GM19468 (cell line): Measurements from ENCODE around the gene COQ2.
"Not testable (repeated sequence)": the region's sequence is repeated elsewhere in the genome, so short reads cannot be mapped to it uniquely, and the experiment has no call there.

Source experiments
- ATAC-seq: cut with Tn5 transposase; IDR thresholded peaks from one replicate; pipeline ENCODE4 v1.9.1; 2021; ENCODE audit warnings: mild to moderate bottlenecking, moderate library complexity, moderate number of reproducible peaks; ENCODE audit not compliant: unreplicated experiment; ENCODE audit errors: extremely low read depth

The COQ2 gene

DNA sequence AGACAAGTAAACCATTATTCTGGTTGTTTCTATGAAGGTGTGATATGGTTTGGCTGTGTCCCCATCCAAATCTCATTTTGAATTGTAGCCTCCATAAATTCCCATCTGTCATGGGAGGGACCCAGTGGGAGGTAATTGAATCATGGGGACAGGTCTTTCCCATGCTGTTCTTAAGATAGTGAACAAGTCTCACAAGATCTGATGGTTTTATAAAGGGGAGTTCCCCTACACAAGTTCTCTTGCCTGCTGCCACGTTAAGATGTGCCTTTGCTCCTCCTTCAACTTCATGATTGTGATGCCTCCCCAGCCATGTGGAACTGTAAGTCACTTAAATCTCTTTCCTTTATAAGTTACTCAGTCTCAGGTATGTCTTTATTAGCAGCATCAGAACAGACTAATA, 3.8 kb upstream of the COQ2 start:
- ATAC-seq, result not testable (repeated sequence)

GRCh38 chr4:83285055-83285407, 433 bp upstream of the COQ2 start:
- no peak for ATAC-seq

DNA sequence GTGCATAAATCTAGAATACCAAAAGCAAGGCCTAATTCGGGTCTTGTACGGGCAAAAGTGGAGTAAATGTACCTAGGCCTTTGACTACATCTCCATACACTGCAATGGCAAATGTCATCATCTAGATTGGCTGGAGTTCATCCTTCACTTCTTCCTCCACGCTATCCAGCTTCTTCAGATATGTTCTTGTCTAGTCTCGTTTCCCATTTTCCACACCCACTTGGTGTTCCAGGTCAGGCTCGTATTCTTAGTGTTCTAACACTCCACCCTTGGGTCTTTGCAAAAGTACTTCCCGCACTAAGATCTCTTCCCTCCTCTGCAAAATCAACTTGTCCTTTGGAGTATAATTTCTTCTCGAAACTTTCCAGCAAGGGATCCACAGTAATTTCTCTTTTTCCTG, 1.4 kb downstream of the COQ2 start:
- ATAC-seq, result no peak

DNA sequence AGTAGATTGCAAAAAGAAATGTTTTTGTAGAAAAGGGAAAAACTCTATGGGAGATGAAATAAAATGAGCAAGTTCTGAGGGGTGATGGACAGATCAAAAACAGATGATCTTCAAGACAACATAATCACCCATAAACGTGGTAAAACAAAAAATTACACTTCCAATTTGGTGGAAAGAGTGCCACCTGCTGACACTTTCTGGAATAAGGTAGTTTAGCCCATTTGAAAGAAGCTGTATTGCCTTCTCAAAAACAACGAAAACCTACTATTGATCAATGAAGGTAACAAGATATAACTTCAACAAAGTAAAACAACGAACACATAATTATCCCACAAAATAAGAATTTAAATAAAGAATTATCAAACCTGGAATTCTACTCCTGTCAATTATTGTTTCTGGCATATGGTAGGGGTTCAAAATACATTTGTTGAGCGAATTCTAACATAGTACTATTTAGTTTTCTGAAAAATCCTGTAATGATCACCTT, 2.5 kb downstream of the COQ2 start:
- no peak for ATAC-seq

GRCh38 chr4:83281307-83281706, 3.3 kb downstream of the COQ2 start:
- ATAC-seq, result no peak

DNA sequence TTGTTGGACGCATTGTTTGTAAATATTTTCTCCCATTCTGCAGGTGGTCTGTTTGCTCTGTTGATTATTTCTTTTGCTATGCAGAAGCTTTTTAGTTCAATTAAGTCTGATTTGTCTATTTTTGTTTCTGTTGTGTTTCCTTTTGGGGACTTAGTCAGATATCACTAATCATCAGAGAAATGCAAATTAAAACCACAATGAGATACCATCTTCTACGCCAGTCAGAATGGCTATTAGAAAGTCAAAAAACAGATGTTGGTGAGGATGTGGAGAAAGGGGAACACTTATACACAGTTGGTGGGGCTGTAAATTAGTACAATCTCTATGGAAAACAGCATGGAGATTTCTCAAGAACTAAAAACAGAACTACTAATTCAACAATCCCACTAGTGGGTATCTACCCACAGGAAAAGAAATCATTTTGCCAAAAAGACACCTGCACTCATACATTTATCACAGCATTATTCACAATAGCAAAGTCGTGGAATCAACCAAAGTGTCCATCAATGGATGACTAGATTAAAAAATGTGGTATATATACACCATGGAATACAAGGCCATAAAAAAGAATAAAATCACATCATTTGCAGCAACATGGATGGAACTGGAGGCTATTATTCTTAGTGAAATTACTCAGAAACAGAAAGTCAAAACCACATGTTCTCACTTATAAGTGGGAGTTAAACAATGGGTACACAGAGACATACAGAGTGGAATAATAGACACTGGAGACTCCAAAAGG, 8.1 kb downstream of the COQ2 start:
- peak; percentile 28 for ATAC-seq

GRCh38 chr4:83273926-83274325, 10.7 kb downstream of the COQ2 start:
- ATAC-seq, result not testable (repeated sequence)

GRCh38 chr4:83272900-83273299, 11.7 kb downstream of the COQ2 start:
- ATAC-seq, result peak; percentile 73

DNA sequence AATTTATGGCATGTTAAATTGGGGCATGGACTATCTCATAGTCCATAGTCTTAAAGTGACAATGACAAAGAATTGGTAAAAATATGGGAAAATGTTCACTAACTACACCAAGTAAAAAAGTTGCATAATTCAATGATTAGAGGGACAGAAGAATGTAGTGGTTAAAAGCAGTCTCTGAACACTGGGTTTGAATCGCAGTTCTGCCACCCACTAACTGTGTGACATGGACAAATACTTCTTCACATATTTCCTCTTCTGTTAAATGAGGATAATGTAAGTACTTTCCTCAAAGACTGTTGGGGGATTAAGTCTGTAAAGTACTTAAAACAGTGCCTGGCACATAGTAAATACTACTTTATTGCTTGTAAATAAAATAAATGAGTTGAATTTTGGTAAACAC, 15.3 kb downstream of the COQ2 start:
- ATAC-seq, result no peak

DNA sequence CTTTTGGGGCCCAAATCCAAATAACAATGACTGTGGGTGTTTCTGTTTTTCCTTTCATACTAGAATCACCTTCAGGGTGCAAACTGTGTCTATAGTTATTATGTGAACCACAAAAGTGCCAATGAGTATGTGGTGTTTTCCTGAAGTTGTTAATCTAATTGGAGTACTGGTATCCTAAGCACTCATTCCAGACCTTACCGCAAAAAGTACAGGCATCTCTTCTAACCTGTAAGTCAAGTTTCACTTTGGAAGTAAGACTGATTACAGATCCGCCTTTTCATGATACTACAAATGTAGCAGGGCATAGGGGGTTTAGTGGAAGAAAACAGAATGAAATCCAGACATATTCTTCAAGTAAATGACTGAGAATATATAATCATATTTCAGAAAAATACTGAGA, 16.1 kb downstream of the COQ2 start:
- no peak for ATAC-seq

DNA sequence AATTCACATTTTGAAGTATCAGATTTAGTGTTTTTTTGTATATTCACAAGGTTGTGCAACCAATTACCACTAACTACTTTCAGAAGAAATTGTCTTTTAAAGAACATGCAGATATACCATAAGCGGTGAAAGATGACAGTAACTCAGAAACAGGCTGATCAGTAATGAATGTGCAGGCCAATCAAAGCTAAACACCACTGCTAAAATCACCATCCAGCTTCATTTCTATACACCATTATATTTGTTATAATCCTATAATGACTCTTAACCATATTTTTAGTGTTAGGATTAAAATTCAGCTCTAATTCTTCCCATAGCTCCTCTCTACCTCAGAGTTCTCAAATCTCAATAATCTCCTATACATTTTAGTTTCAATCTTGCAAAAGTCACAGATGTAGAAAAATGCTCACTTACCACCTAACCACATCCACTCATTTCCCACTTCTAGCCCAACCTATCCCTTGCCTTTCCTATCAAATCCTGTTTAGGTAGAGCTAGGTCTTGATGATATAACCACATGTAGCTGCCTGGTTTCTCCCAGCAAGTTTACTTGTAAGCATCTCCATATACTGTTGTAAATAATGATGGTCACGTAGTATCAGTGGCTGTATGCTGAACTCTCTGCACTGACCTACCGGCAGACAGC, 16.6 kb downstream of the COQ2 start:
- no peak for ATAC-seq

- no peak for ATAC-seq
These were observed 17.3 kb downstream of the COQ2 start for GRCh38 chr4:83267121-83267829.

- no peak for ATAC-seq
These were observed 17.9 kb downstream of the COQ2 start for GRCh38 chr4:83266689-83267088.

- ATAC-seq, result no peak
These were observed 21.5 kb downstream of the COQ2 start for GRCh38 chr4:83263106-83263505.

GRCh38 chr4:83262682-83263081, 21.9 kb downstream of the COQ2 start:
- ATAC-seq, result no peak

- ATAC-seq, result no peak
These were observed 23.3 kb downstream of the COQ2 start for GRCh38 chr4:83261307-83261706.

DNA sequence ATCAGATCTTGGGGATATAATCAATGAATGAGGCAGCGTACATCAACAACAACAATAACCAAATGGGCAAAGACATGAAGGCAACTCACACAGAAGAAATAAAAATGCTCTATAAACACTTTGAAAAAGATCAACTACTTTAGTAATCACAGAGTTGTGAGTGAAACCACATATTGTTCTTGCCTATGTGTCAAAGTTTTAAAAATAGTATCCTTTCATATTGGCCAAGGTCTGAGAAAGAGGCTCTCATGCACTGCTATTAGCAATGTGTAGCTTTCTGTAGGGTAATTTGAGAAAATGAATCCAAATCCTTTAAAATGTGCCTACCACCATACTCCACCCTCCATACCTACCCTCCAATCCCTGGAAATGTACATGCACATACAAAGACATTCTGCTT, 25.0 kb downstream of the COQ2 start:
- ATAC-seq, result no peak

GRCh38 chr4:83258461-83258860, 26.1 kb downstream of the COQ2 start:
- no peak for ATAC-seq

GRCh38 chr4:83257811-83258210, 26.8 kb downstream of the COQ2 start:
- ATAC-seq, result no peak

GRCh38 chr4:83255584-83255983, 29.0 kb downstream of the COQ2 start:
- ATAC-seq, result no peak

DNA sequence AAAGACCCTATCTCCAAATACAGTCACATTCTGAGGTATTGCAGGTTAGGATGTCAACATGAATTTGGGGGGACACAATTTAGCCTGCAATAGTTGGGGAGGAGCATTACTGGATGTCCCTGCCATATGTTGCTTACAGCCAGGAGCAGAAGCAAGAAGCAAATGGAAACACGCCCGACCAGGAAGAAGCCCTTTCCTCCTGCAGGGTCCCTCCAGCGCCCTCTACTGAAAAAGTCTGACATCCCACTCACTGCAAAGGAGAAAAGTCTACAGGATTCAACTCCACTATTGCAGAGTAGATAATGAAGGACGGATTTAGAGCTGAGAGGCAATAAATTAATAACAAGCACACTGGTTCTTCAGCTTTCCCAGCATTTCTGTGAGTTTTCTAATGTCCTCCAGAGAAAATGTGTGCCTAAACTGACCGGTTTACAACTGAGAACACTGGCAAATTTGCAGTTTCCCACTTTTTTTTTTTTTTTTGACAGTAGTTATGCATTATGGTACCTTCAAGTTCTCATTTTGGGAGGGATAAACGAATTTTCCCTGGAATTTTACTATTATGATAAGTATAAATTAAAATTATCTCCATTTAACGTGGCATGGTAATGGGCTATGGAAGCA, 31.7 kb downstream of the COQ2 start:
- no peak for ATAC-seq
